PC-9 (cell line): Measurements from ENCODE around the gene ART4.

ENCODE experiments used
- CTCF ChIP-seq: fragments of 200-600 bp; sonication (generic); conservative IDR thresholded peaks from 2 replicates; pipeline ENCODE4 v1.6.1; 2017; ENCODE audit warnings: mixed run types, antibody characterized with exemption, mild to moderate bottlenecking, moderate library complexity
- EZH2 ChIP-seq: fragments of 200-600 bp; sonication (generic); IDR thresholded peaks from 2 replicates; pipeline ENCODE4 v1.8.0; 2017; ENCODE audit warnings: antibody characterized with exemption, low read depth

DNA sequence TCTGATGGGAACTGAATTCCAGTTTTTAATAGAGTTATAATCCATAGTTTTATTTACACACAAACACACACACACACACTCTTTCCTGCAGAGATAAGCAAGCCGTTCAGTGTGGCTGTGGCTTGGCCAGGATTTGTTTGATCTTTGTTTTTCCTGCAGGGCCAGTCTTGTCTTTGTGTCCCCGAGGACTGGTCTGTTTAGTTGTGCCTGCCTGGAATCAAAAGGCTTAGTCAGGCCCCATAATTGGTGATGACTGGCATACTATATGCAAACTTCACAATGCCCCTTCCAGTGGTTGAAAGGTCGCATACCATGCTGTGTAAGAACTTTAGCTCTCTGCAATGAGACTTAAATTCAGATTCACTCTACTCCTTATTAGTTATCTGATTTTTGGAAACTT, 66.1 kb downstream of the ART4 start:
- TF ChIP-seq CTCF (no peak), EZH2 (no peak)
